Measurements from ENCODE around the gene DBF4B. TPM values are rescaled to one million over a fixed set of nuclear protein-coding genes. Genes with fewer than 3 reads are reported as not detected.
"Not testable (repeated sequence)": the region's sequence is repeated elsewhere in the genome, so short reads cannot be mapped to it uniquely, and the experiment has no call there.

Gene DBF4B, protein sequence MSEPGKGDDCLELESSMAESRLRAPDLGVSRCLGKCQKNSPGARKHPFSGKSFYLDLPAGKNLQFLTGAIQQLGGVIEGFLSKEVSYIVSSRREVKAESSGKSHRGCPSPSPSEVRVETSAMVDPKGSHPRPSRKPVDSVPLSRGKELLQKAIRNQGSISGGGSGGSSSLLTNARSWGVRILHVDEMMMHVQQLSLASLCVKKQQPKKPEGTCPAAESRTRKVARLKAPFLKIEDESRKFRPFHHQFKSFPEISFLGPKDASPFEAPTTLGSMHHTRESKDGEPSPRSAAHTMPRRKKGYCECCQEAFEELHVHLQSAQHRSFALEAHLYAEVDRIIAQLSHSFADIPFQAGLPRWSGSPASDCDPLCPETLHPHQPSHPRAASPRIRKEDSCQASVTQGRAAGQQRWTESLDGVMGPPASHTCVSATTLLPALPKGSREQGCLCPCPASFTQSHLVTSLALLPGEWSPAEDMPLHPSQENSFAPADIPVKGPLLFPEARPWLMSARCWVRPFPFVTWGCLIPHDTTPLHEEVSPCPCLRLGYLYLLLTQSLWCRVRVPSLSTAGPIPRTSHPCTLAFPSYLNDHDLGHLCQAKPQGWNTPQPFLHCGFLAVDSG
- total RNA-seq = 1 to 10 TPM; 3.6 to 5.6 TPM
- long read RNA-seq, partial matches to known transcripts = 0 of 3 reads
- long read RNA-seq, other reads (novel, unspliced or antisense) = 1 of 3 reads

DNA sequence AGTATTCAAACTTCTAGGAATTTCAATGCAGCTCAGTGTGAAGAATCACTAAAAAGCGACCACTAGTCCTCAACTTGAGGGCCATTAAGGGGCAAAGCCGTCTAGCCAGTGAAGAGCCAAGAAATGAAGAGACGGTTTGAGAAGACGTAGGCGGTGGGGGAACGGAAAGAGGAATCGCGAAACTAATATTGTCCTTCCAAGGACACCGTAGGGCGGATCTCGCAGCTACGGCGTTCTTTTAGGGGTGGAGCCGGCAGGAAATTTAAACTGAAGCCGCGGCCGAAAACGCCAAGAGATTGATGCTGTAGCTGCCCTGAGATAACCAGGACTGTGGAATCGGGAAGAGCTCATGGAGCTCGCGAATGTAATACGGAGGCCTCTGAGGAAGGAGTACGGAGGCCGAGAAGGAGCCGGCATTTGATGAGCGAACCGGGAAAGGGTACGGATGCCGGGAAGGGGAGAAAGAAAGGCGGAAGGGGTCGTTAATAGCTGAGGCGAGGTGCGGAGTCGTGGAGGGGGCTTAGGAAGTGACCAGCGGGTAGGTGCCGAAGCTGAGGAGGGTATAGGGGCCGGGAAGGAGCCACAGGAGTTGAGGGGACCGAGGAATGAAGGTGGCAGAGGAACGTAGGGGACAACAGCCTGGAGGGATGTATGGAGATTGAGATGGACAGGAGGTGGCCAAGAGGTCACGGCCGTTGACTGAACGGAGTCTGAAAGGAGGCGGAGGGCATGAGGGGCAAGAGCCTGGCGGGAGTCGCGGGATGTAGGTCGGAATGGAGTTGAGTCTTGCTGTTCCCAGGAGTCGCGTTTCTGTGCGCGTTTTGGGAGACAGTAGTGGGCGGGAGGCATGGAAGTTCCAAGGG is at the start of gene DBF4B:
Gene DBF4B, plus strand, starts transcription at position 265 of the 863 bp plus-strand sequence. Its CDS starts 156 bp downstream, at position 421.
- intact Hi-C loops (cut with DNase I) = no loop called here
- peak; percentile 92 for ATAC-seq
- peak; percentile 82 for DNase-seq

DNA sequence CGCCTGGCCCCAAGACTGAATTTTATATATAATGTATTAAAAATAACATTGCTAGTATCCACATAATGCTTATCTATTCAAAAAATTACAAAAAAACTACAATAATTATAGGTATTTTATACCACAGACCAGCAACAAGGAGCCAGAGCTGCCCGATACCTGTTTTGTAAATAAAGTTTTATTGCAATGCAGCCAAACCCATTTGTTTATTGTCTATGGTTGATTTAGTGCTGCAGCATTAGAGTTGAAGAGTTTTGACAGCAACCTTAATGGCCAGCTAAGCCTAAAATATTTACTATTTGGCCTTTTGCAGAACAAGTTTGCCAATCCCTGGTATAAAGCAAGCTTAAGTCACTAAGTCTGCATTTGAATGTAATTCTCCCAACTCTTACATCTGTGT is 46.6 kb upstream of the DBF4B start:
- ATAC-seq (no peak), DNase-seq (no peak)
- intact Hi-C loops (cut with DNase I) = no loop called here

DNA sequence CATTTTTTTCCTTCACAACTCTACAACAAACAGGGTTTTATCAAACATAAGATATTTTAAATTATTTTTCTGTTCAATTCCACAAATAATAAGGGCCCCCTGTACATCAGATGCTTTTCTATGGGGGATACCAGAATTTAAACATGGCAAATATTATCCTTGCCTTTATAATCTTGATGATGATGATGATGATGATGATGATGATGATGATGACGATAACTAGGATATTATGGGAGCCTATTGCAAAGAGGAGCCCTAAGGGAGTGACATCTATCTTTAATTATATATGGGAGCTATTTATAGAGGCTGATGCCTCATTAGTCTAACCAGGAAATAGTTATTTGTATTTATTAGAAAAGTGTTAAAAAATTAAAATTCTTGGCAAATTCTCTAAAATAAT is 45.4 kb upstream of the DBF4B start:
- intact Hi-C loops (cut with DNase I) = no loop called here
- ATAC-seq (no peak), DNase-seq (no peak)

DNA sequence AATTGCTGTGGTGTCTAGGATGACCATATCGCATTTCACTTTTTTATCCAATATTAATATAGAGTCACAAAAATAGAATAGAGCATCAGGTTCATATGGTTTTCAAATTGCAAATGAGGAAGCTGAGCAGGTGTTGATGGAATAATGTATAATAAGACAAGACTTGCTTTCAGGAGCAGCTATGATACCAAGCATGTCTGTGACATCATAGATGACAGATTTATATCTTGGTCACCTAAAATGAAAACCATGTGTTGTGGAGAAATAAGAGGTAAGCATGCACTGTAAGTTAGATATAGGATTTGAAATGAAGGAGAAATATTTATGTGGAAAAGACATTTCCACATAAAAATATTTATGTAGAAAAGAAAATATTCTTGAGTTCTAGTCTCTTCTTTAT is 43.6 kb upstream of the DBF4B start:
- no peak for DNase-seq
- ATAC-seq = no peak
- intact Hi-C loops (cut with DNase I) = no loop called here

DNA sequence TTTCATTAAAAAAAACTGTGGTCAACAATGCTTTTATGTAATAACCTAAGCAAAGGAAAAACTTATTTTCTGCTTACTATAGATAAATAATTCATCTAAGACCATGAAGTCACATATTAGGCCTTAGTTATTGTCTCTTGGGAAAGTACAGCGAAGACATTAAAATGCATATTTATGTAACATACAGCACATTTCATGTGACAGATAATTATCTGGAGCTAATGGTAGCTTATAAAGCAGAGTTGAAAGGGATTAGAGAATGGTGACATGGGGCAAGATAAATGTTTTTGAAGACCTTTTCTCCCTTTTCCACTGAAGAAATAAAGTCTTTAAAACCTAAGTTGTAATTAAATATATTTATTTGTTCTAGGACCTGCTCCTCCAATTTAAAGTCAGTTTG is 42.5 kb upstream of the DBF4B start:
- intact Hi-C loops (cut with DNase I) = no loop called here
- ATAC-seq = no peak

DNA sequence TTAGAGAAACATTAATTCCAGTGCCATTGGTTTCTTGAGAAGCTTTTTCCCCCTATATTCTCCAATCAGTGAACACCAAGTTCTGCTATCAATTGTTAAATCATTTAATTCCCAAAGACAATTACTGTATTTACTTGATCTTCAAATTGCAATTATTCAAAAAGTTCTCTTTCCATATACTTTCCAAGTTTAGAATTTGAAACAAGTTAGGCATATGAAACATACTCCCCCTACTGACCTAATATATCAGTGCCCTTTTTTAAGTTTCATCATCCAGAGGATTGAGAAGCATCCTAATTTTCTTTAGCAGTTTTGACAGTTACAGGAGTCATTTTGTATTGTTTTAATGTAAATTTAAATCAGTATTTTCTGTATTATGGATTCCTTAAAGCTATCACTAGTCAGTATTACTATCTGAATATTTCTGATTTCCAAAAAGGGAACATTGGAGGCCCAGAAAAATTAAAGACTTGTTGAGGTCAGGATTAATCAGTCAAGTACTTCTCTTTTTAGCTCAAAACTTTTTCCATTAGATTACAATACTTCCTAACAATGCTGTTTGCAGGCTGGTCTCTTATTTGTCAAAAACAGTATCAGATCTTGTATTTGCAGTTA is 35.9 kb upstream of the DBF4B start:
- intact Hi-C loops (cut with DNase I) = no loop called here
- DNase-seq (no peak), ATAC-seq (no peak)

More for the DNA sequence above, 42.5 kb upstream of the DBF4B start:
- no peak for DNase-seq

DNA sequence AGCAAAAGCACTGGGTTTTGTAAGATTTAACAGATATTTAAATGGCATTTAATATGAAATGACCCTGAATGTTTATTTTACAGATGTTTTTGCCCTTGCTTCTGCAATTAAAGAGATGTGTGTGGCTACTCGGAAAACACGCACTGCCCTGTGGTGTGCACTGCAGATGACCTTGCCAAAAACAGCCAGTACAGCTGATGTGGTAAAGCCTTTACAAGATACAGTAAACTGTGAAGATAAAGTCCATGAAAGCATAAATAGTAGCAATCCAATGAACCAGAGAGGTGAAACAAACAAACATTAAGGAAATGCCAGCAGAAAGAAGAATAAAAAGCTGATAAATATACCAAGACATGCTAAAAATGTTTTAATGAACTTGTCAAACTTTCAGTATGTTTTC is 34.6 kb upstream of the DBF4B start:
- intact Hi-C loops (cut with DNase I) = no loop called here
- ATAC-seq (no peak), DNase-seq (no peak)

DNA sequence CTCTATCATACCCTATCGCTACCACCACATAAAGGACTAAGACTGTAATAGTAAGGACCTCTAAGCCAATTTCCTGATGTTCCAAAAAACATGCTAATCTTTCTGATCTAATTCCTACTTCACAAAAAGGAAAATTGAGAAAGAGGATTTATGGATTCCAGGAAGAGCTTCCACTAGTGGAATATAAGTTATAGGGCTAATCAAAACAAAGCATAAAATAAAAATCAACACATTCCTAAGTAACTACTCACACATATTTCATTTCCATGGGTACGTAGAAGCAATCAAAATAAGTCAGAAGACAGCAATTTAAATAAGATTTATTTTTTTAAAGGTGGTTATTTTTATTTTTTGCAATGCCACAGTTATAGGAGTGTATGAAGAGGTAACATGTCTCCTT is 31.3 kb upstream of the DBF4B start:
- intact Hi-C loops (cut with DNase I) = no loop called here
- no peak for ATAC-seq
- no peak for DNase-seq

DNA sequence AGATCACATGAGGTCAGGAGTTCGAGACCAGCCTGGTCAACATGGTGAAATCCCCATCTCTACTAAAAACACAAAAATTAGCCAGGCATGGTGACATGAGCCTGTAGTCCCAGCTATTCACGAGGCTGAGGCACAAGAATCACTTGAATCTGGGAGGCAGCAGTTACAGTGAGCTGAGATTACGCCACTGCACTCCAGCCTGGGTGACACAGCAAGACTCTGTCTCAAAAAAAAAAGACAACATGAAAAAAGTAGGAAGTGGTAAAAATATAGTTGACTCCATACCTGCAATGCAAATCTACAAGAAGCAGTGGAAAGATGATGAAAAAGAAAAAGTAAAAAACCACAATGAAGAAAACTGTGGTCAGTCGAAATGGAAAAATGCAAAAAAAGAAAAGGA is 25.2 kb upstream of the DBF4B start:
- DNase-seq; ATAC-seq; intact Hi-C loops (cut with DNase I): not testable (repeated sequence)

DNA sequence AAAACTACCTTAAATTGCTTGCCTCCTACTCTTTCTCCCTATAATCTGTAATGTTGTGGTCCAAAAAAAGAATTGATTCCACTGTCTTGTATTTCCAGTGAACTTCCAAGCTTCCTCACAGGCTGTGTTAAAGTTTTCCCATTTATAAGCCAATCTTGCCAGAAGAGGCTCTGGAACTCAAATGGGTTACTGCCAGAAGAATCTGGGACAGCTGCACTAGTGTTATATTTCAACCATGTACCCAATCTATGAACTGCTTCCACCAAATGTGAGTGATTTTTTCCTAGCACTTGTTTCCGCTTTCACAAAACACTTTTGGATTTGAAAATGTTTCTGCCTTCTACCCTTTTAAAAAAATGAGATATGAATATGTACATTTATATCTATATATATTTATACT is 20.7 kb upstream of the DBF4B start:
- ATAC-seq = no peak
- no peak for DNase-seq
- intact Hi-C loops (cut with DNase I) = no loop called here

DNA sequence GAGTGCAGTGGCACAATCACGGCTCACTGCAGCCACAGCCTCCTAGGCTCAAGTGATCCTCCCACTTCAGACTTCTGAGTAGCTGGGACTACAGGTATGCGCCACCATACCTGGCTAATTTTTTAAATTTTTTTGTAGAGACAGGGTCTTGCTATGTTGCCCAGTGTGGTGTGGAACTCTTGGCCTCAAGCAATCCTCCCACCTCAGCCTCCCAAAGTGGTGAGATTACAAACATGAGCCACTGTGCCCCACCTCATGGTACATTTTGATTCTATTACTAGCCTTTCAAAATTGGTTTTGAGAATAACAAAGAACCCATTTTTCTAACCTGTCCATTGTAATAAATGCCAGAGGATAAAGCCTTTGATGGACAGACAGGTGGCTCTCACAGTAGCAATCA is 20.3 kb upstream of the DBF4B start:
- intact Hi-C loops (cut with DNase I) = no loop called here
- no peak for ATAC-seq
- no peak for DNase-seq

DNA sequence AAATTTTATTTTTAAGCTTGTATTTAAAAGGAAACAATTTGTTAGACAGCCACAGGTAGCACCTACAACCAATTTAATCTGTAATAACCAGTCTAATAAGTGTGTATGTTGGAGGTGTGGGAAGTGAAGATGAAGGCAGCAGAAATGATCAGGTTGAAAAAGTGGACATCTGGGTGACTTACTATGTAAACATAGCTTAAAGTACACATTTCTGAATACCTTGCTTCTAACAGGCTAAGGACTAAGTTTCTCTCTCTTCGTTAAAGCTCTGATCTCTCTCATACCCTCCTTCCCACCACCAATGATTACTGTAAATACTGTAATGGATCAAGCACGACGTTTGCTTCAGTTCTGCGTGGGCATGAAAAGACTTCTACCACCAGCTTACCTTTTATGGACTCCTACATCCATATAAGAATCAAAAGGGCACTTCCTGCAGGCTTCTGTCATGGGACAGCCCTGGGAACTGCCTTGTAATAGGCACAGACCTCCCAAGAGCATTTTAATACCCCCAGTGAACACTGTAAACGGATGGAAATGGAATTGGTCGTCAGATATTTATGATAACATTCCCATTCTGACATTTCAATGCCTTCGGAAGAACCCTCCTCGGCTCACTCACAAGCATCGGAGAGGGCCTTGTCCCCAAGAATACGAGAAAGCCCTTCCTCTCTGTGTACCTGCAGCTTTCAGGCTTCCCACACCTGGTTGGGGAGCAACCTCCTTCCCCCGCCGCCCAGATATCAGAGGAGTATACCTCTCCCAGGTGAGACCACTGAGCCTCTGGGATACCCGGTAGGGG is 19.6 kb upstream of the DBF4B start:
- intact Hi-C loops (cut with DNase I) = no loop called here
- DNase-seq = no peak
- ATAC-seq = no peak

DNA sequence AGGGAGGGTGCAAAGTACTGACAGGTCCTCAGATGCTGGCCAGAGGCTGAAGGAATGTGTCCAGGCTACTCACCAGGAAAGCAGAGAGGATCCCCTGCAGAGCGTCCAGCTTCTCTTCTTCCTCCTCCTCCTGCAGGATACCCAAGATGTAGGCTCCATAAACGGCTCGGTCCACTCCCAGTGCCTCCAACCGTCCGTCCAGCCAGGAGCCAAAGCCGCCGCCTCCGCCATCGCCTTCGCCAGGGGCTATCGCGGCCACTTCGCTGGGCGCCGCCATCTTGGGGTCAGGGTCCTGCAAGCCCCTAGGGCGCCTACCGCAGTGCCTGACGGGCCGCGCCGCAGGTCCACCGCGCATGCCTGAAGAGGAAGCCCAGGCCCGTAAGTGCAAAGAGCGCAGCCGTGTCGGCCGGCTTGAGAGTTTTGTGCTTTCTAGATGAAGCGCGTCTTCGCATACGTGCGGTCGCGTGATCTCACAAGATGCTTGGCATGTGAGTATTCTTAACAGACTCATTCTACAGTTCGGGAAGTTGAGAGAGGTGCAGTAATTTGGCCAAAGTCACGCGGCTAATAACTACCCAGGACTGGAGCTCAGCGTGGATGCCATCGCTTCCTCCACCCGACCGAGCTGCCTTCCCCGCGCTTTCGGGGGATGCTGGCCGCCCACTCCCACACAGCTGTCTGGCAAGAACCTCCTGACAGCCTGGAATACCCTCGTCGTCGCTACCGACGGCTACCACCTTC is 18.8 kb upstream of the DBF4B start, which contains the start of gene CCDC43:
Gene CCDC43, minus strand, starts transcription at position 300 of the 741 bp plus-strand sequence. Its CDS starts 23 bp downstream, at position 277.
- intact Hi-C loops (cut with DNase I) = no loop called here
- DNase-seq (peak; percentile 94), ATAC-seq (peak; percentile 100)

DNA sequence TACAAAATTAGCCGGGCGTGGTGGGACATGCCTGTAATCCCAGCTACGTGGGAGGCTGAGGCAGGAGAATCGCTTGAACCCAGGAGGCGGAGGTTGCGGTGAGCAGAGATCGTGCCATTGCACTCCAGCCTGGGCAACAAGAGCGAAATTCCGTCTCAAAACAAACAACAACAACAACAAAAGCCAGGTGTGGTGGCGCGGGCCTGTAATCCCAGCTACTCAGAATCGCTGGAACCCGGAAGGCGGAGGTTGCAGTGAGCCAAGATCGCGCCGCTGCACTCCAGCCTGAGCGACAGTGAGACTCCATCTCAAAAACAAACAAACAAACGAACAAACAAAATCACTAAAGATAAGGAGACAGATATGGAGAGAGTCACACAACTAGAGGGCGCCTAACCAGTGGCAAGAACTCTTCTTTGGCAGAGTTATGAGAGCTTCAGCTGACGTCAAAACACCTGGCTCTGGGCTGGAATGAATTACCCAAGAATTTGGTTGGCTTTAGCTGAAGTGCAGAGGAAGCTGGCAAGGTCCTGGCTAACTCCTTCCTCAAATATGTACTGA is 17.6 kb upstream of the DBF4B start:
- intact Hi-C loops (cut with DNase I); ATAC-seq; DNase-seq: not testable (repeated sequence)

DNA sequence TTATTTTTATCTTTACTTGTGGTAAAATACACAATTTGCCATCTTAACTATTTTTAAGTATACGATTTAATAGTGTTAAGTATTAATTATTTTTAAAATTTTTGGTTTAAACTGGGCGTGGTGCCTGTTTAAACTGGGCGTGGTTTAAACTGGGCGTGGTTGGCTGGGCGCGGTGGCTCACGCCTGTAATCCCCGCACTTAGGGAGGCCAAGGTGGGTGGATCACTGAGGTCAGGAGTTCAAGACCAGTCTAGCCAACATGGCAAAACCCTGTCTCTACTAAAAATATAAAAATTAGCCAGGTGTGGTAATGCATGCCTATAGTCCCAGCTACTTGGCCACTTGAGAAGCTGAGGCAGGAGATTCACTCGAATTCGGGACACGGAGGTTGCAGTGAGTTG is 14.9 kb upstream of the DBF4B start:
- ATAC-seq (no peak), DNase-seq (no peak)
- intact Hi-C loops (cut with DNase I) = no loop called here

DNA sequence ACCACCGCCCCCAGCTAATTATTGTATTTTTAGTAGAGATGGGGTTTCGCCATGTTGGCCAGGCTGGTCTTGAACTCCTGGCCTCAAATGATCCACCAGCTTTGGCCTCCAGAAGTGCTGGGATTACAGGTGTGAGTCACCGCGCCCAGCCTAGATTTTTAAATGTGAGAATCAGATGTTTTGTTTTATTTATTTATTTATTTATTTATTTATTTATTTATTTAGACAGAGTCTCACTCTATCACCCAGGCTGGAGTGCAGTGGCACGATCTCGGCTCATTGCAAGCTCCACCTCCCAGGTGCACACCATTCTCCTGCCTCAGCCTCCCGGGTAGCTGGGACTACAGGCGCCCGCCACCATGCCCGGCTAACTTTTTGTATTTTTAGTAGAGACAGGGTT is 8.2 kb upstream of the DBF4B start:
- DNase-seq; ATAC-seq; intact Hi-C loops (cut with DNase I): not testable (repeated sequence)

DNA sequence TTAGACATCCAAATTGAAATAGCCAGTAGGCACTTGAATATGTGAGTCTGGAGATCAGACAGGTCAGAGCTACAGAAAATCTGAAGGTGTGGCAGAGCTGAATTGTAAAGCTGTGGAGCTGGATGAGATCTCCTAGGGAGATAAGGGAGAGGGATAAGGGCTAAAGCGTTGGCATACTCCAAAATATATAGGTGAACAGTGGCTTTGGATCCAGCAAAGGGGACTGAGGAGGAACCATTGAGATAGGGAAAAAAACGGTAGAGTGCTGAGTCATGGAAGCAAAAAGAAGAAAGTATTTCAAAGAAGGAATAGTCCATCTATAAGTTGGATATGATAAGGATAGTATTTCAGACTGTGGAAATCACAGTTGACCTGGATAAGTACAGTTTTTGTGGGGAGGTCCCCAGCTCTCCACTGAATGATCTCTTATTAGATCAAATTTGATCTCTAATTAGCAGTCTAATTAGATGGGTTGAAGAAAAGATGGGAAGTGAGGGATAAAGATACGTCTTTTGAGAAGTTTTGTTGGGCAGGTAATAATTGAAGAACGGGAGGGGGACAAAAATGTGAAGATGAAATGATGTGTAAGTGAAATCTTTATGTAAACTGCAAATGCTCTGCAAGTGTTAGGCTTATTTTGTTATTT is 587 bp upstream of the DBF4B start:
- ATAC-seq = no peak
- DNase-seq = no peak
- intact Hi-C loops (cut with DNase I) = no loop called here

Data from left cardiac atrium (tissue), 4 donors.